Suppressor macrophage treated with lipopolysaccharide for 4 hours (primary cell): ENCODE measurements around the gene KISS1R.
A peak's percentile ranks its signal among the peaks of the same experiment; 100 is the strongest.

ENCODE experiments used
- DNase-seq: peaks from one replicate; pipeline ENCODE4 v3.0.0-alpha.2; 2020

The KISS1R gene

GRCh38 chr19:940591-941291 lies 23.6 kb downstream of the KISS1R start:
- peak; percentile 88 for DNase-seq

GRCh38 chr19:941292-942132 lies 24.4 kb downstream of the KISS1R start:
- DNase-seq = no peak

DNA sequence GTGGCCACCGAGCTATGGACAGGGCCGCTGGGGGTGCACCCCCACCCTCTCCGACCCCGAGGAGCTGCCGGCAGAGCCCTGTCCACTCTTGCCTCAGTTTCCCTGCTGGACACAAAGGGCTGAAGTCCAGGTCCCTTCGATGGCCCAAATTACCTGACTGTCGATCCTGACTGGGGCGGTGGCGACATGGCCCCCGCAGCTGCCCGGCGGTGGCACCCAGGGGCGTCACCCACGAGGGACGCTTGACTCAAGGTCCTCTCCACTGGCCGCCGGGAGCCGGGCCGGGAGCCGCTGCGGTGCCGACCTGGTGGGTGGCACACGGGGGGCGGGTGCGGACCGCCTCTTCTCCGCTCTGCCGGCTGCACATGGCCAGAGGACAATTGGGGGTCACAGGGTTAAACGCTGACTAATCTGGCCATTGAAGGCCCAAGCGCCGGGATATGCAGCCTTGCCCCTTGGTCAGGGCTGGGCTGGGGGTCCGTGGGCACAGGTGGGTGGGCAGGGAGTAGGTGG lies 25.1 kb downstream of the KISS1R start:
- DNase-seq = no peak

- no peak for DNase-seq
These were observed 26.5 kb downstream of the KISS1R start for GRCh38 chr19:943551-944170.

GRCh38 chr19:944171-944567 lies 27.0 kb downstream of the KISS1R start:
- DNase-seq = no peak

GRCh38 chr19:944663-945241 lies 27.6 kb downstream of the KISS1R start:
- DNase-seq = no peak

DNA sequence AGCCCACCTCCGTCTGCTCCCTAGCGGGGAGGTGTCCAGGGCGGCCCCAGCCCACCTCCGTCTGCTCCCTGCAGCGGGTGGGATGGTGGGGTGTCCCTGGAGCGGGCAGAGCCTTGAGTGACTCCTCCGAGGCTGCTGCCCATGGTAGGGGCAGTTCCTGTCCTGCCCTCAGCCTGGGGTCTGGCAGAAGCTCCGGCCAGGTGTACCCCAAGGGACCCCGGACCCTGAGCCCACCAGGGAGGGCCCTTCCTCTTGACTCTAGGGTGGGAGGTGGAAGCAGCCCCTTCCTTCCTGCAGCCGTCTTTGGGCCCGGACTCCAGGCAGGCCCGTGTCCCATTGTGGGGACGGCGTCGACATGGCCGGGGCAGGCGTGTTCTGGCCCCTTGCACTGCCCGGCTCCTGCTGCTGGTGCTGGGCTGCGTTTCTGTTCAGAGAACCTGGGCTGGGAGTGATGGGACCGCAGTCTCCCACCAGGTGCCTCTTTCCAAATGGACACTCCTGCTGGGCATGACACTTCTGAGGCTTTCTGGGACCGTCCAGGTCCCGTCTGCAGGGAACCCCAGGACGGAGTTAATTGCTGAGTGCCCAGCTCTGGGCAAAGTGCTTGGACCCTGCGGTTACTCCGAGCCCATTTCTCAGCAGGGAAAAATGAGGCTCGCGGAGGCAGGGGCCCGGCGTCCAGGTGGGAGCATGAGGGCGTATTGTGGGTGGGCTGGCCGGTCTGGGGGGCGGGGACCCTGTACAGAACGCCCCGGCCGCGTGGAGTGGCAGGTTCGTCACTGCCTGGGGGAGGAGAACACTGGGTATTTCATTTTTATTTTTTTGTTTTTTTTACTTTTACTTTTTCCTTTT lies 28.5 kb downstream of the KISS1R start:
- no peak for DNase-seq

GRCh38 chr19:947090-947706 lies 30.1 kb downstream of the KISS1R start:
- no peak for DNase-seq

- DNase-seq = peak; percentile 99
These were observed 30.8 kb downstream of the KISS1R start for GRCh38 chr19:947707-948539.

DNA sequence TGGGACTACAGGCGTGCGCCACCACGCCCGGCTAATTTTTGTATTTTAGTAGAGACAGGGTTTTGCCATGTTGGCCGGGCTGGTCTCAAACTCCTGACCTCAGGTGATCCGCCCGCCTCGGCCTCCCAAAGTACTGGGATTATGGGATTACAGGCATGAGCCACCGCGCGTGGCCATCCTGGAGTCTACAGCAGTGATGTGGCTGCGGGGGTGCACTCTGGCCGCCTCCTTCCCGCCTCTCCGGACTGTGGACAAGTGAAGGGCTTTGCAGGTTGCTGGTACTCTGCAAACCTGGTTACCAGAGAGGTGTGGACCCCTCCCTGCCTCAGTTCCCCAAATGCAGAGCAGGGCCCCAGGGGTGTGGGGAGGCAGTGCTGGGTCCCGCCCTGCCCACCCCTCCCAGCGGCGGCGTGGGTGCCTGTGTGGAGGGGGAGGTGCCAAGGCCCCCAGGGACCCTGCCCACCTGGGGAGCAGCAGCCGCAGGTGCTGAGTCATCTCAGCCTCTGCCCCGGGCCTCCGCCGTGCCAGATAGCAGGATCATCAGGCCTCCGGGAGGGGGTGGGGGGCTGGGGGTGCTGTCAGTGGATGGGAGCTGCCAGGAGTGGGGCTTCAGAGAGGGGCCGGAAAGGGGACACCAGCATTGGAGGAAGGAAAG lies 31.8 kb downstream of the KISS1R start:
- DNase-seq = no peak

- no peak for DNase-seq
These were observed 33.4 kb downstream of the KISS1R start for GRCh38 chr19:950352-951066.

DNA sequence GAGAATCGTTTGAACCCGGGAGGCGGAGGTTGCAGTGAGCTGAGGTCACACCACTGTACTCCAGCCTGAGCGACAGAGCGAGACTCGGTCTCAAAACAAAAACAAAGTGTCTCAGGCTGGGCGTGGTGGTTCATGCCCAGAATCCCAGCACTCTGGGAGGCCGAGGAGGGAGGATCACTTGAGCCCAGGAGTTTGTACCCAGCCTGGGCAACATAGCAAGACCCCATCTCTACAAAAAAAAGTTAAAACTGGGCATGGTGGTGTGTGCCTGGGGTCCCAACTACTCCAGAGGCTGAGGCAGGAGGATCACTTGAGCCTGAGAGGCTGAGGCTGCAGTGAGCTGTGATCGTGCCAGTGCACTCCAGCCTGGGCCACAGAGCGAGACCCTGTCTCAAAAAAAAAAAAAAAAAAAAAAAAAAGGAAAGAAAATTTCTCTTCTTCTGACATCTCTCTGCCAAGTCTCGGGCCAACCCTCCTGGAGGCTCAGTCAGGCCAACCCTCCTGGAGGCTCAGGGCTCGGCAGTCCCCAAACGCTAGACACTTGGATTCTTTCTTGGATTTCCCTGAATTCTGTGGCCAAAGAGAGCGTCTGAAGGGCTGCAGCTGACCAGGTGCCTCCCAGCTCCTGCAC lies 35.0 kb downstream of the KISS1R start:
- DNase-seq = no peak

- DNase-seq = no peak
These were observed 35.7 kb downstream of the KISS1R start for GRCh38 chr19:952680-953444.

DNA sequence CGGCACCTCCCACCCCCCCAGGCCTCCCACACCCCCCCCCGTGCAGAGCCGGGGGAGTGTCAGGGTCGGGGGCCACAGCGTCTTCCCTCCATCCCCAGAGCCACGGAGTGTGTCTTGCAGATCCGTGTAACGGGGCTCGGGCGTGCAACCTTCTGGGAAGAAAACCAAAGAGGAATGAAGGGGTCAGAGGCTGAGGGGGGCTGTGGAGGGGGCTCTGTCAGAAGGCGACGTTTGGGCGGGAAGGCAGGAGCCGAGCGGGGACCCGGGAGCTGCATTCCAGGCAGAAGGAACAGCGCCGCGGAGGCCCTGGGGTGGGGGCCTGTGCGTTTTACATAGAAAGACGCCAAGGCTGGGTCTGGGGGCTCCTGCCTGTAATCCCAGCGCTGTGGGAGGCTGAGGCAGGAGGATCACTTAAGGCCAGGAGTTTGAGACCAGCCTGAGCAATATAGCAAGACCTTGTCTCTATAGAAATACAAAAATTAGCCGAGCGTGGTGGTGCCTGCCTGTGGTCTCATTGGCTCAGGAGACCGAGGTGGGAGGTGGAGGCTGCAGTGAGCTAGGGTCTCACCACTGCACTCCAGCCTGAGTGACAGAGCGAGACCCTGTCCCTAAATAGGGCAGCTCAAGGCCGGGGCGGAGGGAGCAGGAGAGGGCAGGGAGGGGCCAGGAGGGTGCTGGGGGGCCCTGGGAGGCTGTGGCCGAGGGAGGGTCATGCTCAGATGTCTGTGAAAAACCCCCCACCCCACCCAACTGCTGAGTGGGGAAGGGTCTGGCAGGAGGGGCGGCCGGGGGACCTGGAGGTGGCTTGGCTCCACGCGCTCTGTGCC lies 36.5 kb downstream of the KISS1R start:
- DNase-seq = no peak

DNA sequence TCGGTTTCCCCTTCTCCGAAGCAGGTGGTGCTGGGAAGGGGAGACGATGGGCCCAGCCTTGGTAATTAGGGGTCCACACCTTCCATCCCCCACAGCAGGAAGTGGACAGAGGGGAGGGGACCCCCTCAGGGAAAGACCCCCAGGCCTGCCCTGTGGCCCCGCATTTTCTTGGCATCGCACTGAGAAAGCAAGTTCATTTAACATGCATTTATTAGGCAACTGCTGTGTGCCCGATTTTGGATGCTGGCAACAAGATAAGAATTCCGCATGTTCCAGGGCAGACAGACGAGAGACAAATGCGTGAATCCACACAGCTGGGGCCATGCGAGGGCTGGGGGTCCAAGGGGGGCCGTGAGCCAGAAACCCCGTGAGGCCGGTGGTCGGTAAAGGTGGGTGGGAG lies 37.1 kb downstream of the KISS1R start:
- no peak for DNase-seq

DNA sequence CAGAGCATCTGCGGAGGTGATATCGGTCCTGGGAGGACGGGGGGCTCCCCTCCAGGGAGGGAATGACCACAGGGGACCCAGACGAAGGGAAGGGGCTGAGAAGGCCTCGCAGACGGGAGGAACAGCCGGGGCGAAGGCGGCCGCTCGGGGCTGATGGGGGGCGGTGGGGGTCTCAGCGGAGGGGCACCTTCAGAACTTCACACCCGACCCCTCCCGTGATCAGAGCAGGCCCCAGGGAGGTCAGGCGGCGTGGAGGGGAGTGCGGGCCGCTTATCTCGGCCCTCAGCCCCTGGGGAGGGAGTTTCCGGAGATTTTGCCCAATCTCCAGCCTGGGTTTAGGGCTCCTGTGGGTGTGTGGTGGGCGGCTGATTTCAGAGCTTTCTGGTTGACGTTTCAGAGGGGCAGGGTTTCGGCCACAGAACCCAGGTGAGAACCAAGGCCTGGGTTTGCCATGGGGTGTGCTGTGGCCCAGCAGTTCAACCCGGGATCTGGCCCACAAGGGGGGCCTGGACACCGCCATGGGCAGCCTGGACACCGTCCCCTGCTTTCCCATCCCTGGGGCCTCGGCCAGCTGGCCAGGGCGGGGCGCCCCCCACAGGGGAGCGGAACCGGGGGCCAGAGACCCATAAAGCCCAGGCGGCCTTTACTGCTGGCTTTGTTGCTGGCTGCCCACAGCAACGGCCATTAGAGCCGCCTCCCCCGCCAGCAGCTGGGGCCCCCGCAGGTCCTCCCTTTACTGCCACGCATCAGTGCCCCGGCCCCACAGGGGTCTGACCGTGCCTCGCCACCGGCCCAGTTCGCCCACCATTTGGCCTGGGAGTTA lies 37.8 kb downstream of the KISS1R start:
- no peak for DNase-seq
